Left renal cortex interstitium (tissue), 4 donors: ENCODE measurements around the gene SAMD13. TPM values are rescaled to one million over a fixed set of nuclear protein-coding genes. Genes with fewer than 3 reads are reported as not detected.

ENCODE experiments used
- DNase-seq, 4 donors: peaks; one replicate each; pipeline ENCODE4 v3.0.0-alpha.2; 2013; ENCODE audit warnings: low read depth in 4 of 4, low spot score in 2 of 4, missing footprints in 1 of 4
- polyA plus RNA-seq, 4 donors: library from polyadenylated mRNA; unstranded; fragments of 120-200 nt; gene quantifications; one replicate each; pipeline ENCODE4 v1.2.1, GENCODE V29; 2013; ENCODE audit not compliant: insufficient read length in 4 of 4

The SAMD13 gene
- polyA plus RNA-seq: 1 to 10 TPM; 5.3 to 6.6 (median 5.6) TPM

DNA sequence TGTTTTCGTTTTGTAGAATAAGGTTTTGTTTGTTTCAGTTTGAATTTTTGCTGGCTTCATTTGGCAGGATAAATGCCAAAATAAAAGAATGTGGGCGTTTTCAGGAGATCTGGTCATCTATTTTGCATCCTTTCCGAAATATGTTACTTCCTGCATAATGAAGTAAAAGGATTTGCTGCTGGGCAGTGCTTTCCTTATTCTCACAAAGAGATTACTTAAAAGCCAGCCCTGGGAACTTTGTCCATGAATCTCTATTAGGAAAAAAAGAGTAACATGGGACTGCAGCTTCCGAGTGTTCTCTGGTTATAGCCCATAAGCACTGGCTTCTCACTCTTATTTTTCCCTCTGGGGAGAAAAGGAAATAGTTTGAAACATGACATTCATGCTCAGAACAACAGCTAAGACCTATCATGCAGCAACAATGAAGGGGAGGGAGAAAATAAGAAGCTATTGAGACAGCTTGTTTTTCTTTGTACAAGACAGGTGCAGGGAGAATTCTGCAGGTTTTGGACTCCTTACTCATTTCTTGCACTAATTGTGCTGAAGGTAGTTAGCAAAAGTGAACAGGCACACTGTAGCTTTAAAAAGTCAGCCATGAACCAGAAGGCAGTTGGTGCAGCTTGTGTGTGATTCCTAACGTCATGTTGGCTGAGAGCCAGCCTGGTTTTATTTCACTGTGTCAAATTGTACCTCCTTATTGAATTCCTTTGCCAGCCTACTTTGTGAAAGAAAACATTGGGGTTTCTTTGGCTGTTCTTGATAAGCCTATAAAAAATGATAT, at the start of gene SAMD13:
Gene SAMD13, plus strand, starts transcription at position 705 of the 781 bp plus-strand sequence. CDS start 1,527 bp downstream, outside the sequence.
- peak; percentile 79 to 87 (median 82) for DNase-seq

- no peak for DNase-seq
Measured at GRCh38 chr1:84253036-84253435, 48.5 kb upstream of the SAMD13 start.

DNA sequence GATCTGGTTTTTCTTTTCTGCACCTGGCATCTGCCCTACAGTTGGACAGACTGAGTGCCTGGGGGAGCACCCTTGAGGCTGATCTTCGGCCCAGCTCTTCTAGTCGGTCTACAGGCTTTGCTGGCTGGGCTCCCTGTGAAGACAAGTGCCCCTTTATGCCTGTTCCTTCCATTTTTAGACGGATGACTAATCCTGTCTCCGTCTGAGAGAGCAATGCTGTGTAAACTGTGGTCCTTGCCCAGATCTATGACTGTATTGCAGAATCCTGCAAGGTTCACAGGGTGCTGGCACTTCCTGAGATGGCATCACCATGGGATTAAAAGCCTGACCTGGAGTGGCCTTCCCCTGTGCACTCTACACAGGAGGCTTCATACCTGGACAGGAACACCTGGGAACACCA, 47.6 kb upstream of the SAMD13 start:
- DNase-seq: no peak

DNA sequence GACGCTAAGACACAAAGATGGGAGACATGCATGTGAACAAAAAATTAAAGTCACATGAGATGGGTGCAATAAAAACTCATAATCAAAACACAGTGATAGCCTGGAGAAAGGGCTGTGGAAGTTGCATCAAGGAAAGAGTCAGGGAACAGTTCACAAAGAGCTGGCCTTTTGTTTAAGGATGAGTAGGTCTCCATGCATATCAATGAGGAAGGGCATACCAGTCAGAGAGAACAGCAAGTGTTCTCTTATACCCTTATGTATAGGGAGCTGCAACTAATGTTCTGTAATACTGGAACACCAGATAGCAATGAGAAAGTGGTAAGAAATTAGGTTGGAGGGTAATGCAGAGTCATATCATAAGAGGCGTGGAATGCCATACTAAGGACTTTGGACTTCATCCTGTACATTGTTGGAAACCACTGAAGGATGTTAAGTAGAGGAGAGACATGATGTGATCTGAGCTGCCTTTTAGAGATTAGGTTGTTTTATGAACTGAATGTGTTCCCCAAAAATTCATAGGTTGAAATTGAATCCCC, 46.7 kb upstream of the SAMD13 start:
- no peak for DNase-seq

DNA sequence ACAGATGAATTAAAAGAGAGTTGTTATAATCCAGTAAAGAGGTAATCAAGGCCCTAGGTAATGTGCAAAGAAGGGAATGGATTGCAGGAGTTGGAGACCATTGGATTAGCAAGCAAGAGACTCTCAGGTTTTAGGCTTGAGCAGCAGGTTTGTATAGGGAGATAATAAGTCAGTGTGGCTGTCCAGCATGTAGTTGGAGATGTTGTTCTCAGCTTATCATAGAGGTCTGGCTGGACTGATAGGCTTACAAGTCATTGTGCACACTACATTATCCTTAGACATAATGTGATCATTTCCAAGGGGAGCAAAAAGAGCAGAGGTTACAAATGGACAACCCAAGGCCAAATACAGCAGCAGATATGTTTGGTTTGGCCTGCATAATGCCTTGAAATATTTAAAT, 45.9 kb upstream of the SAMD13 start:
- no peak for DNase-seq

- no peak for DNase-seq
Measured at GRCh38 chr1:84257617-84258016, 43.9 kb upstream of the SAMD13 start.

GRCh38 chr1:84259376-84259775, 42.1 kb upstream of the SAMD13 start:
- no peak for DNase-seq

- DNase-seq: no peak
Measured at GRCh38 chr1:84259989-84260388, 41.5 kb upstream of the SAMD13 start.

GRCh38 chr1:84260852-84261518, 40.5 kb upstream of the SAMD13 start:
- DNase-seq: no peak

DNA sequence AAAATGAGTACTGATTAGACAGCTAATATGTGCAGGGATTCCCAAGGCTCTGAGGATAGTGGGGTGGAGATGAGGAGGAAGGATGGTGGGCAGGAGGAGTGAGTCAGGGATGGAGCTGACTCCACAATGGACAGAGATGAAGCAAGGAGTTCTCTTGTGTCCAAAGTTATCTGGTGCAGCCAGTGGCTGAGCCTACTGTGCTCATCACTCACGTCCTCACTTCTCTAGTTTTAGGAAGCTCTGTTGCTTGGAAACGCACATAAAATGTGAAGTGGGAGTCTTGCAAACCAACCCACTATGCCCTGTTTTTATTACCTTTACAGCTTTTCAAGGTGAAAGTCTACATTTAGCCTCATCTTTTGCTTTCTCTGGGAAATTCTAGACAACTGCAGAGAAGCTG, 36.5 kb upstream of the SAMD13 start:
- peak in 1 of 4 donors; percentile 11 for DNase-seq

DNA sequence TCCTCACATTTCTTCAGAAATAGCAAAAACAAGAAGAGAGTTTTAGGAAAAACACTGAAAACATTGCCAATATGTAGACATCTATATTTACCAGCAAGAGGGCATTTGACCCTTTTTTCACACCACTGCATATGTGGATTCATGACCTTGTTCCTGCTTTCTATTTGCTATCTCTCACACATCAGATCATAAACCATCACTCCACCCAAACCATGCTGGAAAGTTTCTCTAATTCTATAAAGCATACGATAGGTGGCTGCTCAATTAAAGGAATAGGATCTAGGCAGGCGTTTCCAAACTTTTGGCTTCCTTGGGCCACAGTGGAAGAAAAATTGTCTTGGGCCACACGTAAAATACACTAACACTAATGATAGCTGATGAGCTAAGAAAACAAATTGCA, 35.6 kb upstream of the SAMD13 start:
- DNase-seq: no peak

DNA sequence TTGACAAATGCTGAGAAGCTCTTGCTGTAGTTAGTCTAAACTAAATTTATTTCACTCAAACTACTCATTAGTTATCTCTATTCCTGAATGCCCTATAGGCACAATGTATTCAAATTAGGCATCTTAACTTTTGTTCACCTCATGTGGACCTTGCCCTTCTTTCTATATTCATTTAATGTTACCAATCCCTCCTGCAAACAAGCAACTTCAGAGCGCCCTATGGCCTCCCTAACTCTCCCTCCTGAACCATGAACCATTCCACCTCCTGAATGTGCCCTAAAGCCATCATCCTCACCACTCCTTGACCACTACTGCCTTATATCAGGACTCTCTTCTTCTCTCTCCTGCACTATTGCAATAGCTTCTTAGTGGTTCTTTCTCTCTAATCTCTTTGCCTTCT, 34.8 kb upstream of the SAMD13 start:
- no peak for DNase-seq

DNA sequence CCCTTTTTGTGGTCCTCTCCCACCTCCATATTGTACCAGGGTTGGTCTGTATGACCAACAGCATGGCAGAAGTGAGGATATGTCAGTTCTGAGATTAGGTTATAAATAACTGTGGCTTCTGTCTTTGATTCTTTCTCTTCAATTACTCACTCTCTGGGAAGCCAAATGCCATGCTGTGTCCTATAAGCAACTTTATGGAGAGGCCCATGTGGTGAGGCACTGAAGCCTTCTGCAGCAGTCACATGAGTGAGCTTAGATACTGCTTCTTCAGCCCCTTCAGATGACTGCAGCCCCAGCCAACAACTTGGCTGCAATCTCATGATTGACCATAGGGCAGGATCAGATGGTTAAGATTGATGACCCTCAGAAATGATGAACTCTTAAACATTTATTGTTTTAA, 34.0 kb upstream of the SAMD13 start:
- no peak for DNase-seq

GRCh38 chr1:84268346-84268745, 33.2 kb upstream of the SAMD13 start:
- DNase-seq: no peak

- no peak for DNase-seq
Measured at GRCh38 chr1:84269306-84269705, 32.2 kb upstream of the SAMD13 start.

- peak; percentile 18 to 70 (median 50) for DNase-seq
Measured at GRCh38 chr1:84271441-84272151, 29.9 kb upstream of the SAMD13 start.

- no peak for DNase-seq
Measured at GRCh38 chr1:84272401-84272800, 29.1 kb upstream of the SAMD13 start.

DNA sequence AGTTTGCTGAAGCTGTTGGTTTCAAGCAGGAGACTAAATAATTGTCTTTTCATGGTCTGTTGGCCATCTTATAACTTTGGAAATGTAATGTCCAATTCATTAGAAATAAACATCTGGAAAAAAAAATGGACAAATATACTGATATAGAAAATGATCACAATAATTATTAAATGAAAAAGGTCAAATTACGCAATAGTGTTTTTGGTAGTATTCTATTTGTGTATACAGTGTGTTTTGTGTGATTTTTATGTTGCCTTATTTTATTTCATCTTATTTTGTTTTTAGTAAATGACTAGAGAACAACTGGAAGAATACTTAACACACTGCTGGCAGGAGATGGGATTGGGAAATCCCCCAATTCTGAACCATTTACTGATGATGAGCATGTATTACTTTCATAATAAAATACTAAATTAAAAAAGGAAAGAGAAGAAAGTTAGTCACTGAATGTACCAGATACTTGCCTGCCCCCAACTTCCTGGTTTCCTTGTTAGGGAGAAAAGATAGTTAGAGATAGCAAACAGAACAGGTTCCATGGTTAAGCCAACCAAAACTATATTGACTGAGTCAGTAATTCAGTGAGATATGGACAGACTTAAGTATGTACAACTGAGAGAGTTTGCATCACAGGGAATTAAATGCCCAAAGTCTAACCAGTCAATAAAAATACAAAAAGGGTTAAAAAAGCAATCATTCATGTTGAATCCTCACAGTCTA, 24.0 kb upstream of the SAMD13 start:
- DNase-seq: no peak

GRCh38 chr1:84278905-84279304, 22.6 kb upstream of the SAMD13 start:
- DNase-seq: no peak

DNA sequence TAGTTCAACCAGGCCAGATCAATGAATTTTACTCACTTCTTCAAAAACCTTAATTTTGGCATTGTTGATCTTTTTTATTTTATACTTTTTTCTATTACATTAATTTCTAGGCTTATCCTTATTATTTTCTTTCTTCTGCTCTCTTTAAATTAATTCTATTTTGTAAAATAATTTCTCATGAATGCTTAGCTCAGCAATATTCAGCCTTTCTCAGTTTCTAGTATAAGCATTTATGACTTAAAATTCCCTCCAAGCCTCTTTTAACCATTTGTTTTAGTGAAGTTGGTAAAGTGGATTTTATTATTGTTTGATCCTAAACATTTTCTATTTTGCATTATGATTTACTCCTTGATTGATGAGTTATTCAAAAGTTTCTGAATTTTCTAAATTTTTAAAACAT, 20.6 kb upstream of the SAMD13 start:
- no peak for DNase-seq
